ENCODE results near the gene RNF169.

The RNF169 gene

DNA sequence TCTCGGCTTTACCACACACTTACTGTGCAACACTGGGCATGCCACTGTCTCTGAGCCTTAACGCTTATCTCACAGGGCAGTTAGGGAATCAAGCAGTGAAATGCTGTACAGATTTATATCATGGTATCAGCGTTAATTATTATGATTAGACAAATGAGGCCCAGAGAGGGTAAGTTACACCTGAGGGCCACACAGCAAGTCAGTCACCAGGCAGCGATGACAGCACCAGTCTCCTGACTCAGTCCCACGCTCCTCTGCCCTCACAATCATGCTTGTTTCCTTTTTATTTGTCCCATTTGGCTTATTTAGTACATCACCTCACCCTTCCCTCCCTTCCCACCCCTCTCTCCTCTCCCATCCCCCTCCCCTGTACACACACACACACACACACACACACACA is 29.6 kb upstream of the RNF169 start:
- no peak overlapping the region for H3K4me3 ChIP-seq (replicated peaks in 1 of 2; ENCODE audit: low read depth in 2 of 2, low read length in 2 of 2)
- TF ChIP-seq, protein P1, sequence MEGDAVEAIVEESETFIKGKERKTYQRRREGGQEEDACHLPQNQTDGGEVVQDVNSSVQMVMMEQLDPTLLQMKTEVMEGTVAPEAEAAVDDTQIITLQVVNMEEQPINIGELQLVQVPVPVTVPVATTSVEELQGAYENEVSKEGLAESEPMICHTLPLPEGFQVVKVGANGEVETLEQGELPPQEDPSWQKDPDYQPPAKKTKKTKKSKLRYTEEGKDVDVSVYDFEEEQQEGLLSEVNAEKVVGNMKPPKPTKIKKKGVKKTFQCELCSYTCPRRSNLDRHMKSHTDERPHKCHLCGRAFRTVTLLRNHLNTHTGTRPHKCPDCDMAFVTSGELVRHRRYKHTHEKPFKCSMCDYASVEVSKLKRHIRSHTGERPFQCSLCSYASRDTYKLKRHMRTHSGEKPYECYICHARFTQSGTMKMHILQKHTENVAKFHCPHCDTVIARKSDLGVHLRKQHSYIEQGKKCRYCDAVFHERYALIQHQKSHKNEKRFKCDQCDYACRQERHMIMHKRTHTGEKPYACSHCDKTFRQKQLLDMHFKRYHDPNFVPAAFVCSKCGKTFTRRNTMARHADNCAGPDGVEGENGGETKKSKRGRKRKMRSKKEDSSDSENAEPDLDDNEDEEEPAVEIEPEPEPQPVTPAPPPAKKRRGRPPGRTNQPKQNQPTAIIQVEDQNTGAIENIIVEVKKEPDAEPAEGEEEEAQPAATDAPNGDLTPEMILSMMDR (IDR thresholded peaks at IDR 0.05; ENCODE audit: low read depth, low read length): no peak
- no peak for DNase-seq (ENCODE audit: low read depth in 2 of 2)

DNA sequence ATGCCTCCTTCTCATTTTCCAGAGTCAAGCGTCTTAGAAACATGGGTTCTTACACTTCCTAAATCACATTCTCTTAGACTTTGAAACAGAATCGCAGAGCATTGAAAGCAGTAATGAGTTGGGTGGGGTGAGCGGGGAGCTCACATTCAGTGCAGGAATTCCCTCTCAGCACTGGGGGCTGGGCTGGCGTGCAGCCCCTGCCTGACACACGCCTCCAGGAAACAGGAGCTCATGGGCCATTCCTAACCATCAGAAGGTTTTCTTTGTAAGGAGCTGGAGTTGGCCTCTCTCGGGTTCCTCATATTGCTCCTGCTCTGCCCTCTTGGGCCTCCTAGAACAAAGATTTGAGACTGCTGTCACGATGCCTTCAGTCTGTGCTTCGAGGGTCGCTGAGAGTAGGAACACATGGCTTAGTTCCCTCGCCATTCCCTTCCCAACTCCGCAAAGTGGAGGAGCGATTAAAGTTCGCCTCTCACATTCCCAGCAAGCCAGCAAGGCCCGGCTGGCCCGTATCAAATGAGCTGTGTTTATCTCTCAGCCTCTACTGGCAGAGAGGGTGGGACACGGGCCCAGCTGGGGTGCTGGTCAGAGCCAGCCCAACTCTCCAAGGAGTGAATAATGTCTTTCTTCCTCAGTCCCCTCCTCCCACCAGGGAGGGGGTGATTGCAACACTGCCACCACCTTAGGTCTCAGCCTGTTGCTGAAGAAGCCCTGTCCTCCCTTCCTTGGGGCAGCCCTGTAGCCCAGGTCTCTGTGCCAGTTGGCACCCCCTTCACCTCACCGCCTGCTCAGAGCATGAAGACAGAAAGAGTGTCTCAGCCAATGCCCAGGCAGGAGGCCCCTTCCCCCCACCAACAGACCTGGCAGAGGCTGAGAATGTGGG is 27.8 kb upstream of the RNF169 start:
- H3K4me3 ChIP-seq (replicated peaks in 1 of 2; ENCODE audit: low read depth in 2 of 2, low read length in 2 of 2): no peak overlapping the region
- TF ChIP-seq, protein P1 (IDR thresholded peaks at IDR 0.05; ENCODE audit: low read depth, low read length): no peak
- DNase-seq (ENCODE audit: low read depth in 2 of 2): peak; percentile 29 to 84

DNA sequence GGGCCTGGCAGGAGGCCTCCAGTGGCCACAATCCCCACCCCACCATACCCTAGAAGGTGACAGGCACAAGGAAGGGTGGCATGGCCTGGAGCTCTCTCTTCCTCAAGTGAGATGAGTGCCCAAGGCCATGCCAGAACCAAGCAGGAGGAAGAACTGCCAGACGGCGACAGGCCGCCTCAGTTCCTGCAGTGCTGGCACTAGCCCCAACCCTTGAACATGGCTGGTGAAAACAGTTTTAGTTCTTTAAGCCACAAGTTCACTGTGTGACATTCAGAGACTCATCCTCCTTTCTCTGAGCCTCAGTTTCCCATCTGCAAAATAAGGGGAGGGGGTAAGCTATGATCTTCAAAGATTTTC is 27.2 kb upstream of the RNF169 start:
- DNase-seq (ENCODE audit: low read depth in 2 of 2): no peak
- H3K4me3 ChIP-seq (replicated peaks in 1 of 2; ENCODE audit: low read depth in 2 of 2, low read length in 2 of 2): no peak overlapping the region
- TF ChIP-seq, protein P1 (IDR thresholded peaks at IDR 0.05; ENCODE audit: low read depth, low read length): no peak

DNA sequence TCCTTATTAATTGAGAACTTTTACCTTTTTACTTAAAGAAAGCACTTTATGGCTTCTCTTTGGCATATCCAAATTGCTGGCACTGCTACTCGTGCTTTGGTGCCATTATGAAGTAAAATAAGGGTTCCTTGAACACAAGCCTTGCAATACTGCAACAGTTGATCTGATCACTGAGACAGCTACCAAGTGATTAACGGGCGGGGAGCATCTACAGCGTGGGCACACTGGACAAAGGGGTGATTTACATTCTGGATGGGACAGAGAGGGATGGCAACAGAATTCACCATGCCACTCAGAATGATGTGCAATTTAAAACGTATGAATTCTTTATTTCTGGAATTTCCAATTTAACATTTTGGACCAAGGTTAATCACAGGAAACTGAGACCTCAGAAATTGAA is 25.1 kb upstream of the RNF169 start:
- TF ChIP-seq, protein P1 (IDR thresholded peaks at IDR 0.05; ENCODE audit: low read depth, low read length): no peak
- no peak for DNase-seq (ENCODE audit: low read depth in 2 of 2)
- H3K4me3 ChIP-seq (replicated peaks in 1 of 2; ENCODE audit: low read depth in 2 of 2, low read length in 2 of 2): no peak overlapping the region

DNA sequence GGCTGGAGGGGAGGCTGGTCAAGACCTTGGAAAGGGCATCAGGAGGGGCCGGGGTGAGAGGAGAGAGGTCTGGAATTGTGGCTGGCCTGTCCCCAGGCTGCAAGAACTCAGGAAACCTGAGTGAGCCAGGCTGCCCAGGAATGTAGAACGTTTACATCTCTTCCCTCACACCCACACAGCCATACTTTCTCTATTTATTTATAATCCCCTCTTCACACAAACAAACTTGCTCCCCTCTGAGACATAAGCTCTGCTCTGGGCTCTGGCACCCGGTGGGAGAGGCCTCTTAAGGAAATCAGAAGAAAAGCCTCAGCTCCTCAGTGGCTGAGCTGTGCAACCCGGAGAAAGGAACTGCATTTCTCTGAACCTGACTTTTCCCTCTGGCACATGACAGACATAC is 22.9 kb upstream of the RNF169 start:
- DNase-seq (ENCODE audit: low read depth in 2 of 2): no peak
- TF ChIP-seq, protein P1 (IDR thresholded peaks at IDR 0.05; ENCODE audit: low read depth, low read length): no peak
- H3K4me3 ChIP-seq (replicated peaks in 1 of 2; ENCODE audit: low read depth in 2 of 2, low read length in 2 of 2): no peak overlapping the region

DNA sequence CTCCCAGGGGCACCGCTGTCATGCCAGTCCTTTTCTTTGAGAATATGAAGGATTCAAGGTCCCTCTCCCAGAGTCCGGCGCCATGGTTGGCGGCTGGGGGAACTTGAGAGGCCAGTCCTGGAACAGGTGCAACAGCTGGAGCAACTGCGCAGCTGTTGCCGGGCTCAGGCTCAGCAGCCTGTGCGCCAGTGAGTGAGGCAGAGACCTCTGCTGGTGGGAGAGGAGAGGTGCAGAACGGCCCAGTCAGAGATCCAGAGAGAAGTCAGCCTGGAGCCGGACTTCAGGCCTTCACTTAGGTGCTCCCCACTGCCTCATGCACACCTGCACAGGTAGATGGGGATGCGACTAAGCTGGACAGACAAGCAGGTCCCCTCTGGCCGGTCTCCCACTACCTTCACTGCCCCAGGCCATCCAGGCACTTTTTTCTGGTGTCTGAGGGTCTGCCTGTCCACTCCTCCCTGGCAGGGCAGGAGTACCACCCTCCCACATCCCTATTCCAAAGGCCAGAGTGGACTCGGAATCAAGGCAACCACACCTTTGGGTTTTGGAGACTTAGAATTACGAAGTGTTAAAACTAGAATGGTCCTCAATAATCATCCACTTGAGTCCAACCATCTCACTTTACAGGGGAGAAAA is 22.0 kb upstream of the RNF169 start:
- DNase-seq (ENCODE audit: low read depth in 2 of 2): peak; percentile 78 to 84
- no peak overlapping the region for H3K4me3 ChIP-seq (replicated peaks in 1 of 2; ENCODE audit: low read depth in 2 of 2, low read length in 2 of 2)
- TF ChIP-seq, protein P1 (IDR thresholded peaks at IDR 0.05; ENCODE audit: low read depth, low read length): peak; percentile 97

Data from cardiac fibroblast (primary cell).